Measurements from ENCODE around the gene FANCI.

DNA sequence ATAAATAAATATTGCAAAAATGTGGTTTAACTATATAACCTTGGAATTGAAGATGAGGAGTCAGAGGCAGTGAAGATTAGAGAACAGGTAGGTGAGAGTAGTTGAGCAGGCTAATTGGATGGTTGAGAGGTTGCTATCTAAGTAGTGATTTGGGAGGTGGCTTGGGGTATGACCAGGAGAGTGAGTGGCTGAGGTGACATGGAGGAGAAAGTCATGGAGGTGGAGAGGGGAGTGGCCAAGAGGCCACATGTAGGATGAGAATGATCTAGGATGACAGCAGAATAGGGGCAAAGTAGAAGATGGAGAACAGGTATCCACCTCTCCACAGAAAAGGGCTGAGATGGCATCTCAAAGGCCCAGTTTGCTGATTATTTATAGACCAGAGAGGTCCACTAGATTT, 11.9 kb upstream of the FANCI start:
- TF ChIP-seq, protein P1, sequence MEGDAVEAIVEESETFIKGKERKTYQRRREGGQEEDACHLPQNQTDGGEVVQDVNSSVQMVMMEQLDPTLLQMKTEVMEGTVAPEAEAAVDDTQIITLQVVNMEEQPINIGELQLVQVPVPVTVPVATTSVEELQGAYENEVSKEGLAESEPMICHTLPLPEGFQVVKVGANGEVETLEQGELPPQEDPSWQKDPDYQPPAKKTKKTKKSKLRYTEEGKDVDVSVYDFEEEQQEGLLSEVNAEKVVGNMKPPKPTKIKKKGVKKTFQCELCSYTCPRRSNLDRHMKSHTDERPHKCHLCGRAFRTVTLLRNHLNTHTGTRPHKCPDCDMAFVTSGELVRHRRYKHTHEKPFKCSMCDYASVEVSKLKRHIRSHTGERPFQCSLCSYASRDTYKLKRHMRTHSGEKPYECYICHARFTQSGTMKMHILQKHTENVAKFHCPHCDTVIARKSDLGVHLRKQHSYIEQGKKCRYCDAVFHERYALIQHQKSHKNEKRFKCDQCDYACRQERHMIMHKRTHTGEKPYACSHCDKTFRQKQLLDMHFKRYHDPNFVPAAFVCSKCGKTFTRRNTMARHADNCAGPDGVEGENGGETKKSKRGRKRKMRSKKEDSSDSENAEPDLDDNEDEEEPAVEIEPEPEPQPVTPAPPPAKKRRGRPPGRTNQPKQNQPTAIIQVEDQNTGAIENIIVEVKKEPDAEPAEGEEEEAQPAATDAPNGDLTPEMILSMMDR (conservative IDR thresholded peaks at IDR 0.05): no peak
- no peak for TF ChIP-seq ZFX (IDR thresholded peaks at IDR 0.05)
